ENCODE results near the gene LRRIQ4.

Gene LRRIQ4
- 0.04 to 0.12 reads per million in 2 experiments for total RNA-seq

DNA sequence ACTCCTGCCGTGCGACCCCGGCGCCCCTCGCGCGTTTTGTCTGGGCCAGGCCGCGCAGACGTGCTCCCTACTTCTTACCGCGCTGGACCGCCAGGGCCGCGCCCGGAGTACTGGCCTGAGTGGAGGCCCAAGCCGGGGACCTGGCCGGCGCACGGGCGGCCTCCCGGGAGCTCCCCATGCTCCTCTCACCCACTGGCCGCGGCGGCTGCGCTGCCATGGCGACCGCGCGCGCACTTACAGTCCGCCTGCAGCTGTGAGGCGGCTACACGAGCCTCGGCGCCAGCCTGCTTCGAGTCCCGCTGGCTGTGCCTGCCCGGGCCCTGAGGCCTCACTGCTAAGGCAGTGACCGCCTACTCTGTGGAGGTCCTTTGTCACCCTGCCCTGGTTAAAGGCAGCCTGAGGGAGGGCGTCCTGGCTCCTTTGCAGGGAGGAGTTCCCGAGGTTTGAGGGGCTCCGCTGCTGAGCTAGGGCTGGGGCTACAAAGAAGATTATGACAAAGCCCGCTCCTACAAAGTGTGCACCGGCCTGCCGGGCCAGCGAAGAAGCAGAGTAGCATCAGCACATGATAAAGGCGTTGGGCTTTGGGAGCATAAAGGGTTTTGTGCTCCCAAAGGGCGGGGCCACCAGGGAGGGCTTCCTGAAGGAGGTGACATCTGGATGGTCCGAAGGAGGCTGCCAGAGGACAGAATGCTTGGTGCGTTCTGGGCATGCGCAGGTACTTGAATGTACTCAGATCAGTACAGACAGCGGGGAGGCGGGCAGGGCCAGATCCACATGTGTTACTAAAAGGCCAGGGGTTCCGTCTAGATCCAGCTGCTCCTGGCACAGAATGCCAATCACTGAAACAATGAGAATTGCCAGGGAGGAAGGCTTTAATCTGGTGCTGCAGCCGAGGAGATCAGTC lies at the start of gene LRRIQ4, which contains the start of gene LRRC34:
Gene LRRIQ4, plus strand, starts transcription at position 539 of the 904 bp plus-strand sequence. CDS start 9,052 bp downstream, outside the sequence.
Gene LRRC34, minus strand, starts transcription at position 573 of the 904 bp plus-strand sequence. Its CDS starts 356 bp downstream, at position 217.
- peak; percentile 39 for DNase-seq (ENCODE audit: low read depth)

DNA sequence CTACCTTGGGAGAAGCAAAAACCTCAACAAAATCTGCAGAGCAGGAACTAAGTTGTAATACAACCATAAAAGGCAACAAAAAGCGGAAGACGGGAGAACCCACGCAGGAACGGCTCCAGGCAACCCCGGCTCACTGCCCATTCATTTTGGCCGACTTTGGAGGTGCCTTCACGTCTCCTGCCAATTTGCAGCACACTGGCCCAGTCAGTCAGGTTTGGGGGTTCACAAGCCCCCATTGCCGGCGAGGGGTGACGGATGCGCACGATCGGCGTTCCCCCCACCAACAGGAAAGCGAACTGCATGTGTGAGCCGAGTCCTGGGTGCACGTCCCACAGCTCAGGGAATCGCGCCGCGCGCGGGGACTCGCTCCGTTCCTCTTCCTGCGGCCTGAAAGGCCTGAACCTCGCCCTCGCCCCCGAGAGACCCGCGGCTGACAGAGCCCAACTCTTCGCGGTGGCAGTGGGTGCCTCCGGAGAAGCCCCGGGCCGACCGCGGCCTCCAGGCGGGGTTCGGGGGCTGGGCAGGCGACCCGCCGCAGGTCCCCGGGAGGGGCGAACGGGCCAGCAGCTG lies 48.3 kb upstream of the LRRIQ4 start:
- peak; percentile 33 for DNase-seq (ENCODE audit: low read depth)

DNA sequence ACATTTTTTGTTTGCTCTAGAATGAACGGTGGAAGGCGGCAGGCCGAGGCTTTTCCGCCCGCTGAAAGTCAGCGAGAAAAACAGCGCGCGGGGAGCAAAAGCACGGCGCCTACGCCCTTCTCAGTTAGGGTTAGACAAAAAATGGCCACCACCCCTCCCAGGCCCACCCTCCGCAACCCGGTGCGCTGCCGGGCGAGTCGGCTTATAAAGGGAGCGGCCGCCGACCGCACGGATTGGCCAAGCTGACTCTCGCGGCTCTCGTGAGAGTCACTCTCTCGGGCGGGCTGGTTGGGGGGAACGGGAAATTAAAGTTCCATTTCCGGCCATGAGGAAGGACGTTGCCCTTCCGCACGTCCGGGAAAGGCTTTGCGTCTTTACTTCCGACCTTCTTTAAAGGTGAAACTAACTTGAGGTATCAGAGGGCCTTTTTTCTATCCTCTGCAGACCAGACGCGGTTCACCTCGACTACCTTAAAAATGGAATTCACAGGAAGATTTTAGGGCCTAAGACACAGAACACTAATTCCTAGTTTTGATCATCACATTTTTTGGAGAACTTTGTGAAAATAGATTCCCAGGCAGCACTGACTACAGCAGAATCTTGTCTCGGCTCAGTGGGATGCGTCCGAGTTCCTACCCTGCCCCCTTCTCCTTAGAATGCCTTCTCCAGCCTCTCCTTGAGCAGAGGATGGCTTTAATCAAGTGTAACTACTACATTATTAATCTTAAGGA lies 47.6 kb upstream of the LRRIQ4 start, which contains the start of gene TERC:
Gene TERC, minus strand, starts transcription at position 179 of the 731 bp plus-strand sequence.
- peak; percentile 88 for DNase-seq (ENCODE audit: low read depth)

DNA sequence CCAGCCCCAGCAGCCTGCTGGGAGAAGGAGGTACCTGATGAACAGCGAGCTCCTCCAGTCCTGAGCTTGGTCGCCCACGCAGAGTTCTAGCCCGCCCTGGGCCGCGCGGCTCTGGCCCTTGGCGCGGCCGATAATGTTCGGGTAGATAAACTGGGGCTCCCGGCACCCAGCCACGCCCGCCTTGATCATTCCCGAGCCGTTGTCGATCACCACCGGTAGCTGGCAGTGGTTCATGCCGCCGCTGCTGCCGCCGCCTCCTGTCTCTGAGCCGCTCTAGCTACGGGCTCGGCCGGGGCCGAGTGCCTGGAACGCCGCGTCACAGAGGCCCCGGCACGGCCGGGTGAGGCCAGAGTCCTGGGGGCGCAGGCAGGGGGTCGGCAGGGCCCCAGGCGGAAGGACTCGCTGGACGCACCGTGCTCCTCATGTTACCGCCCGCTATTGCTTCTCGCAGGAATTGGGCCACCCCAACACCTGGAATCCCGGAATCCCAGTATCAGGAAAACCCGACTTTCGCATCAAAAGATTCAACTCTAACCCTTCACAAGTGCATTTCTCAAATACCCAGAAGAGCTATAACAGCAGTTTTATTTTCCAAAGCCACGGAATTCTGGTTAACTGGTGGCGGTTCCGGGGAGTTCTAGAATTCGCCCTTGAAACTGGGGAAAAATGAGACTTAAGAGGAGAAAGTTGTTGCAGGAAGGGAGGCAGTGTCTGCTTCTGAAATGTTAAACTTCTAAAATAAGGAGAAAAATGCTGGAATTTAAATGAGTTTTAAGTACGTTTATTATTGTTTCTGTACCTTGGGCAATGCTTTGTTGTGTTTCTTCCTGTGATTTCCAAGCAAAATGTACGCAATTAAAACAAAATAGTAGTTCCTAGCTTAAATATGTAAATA lies 43.1 kb upstream of the LRRIQ4 start, which contains the start of gene ACTRT3:
Gene ACTRT3, minus strand, starts transcription at position 275 of the 895 bp plus-strand sequence. Its CDS starts 41 bp downstream, at position 234.
- peak; percentile 38 for DNase-seq (ENCODE audit: low read depth)

DNA sequence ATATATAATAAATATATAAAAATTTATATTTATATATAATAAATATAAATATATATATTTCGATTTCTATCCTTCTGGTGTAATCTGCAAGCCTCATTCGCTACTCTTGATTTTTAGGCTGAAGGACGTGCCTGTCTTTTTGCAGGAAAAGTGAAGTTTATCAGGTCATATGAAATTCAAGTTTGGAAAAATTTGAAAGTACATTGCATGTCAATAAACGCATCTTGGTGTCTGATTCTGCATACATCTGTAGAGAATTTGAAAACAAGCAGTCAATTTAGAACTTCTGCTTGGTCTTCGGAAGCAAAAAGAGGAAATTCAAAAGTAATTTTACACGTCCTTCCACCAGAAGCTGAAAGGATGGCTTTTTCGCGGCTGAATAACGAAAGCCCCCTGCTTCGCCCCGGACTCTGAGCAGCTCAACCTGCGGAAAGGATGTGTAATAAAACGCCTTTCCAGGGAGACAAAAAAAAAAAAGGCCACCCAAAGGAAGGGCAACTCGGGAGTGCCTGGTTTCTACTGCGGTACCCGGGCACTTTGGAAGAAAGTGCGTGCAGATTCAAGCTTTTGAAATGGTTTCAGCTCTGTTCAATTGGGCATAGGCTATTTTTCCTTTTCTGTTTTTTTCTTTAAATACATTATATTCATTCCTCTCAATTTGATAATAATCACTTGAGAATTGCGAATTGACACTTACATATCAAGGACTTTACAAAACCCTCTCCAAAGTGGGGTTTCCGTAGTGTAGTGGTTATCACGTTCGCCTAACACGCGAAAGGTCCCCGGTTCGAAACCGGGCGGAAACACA lies 41.0 kb upstream of the LRRIQ4 start:
- peak; percentile 45 for DNase-seq (ENCODE audit: low read depth)

DNA sequence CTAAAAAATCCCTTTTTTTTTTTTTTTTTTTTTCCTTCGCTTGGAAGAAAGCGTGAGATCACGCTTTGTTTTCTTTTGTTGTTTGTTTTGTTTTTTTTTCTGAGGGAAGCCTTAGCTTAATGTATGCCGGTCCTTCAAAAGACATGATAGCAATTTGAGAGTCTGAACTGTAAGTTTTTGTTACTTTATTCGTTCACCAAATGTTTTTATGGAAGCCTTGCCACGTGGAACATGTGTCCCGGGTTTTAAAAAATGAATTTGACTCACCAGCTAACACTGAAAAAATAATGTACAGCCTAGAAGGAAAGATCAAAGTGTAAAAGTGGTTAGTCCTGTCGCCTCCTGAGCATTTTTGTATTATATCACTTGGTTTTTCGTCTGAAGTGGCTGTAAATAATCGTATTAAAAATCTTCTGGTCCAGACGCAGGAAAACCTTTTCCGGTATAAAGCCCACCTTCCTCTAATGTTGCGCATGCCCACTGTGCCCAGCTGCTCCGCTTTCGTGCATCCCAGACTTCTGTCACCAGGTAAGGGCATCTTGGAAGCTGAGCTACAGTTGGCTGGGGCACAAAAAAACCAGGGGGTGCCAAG lies 40.3 kb upstream of the LRRIQ4 start:
- DNase-seq (ENCODE audit: low read depth), result no peak

DNA sequence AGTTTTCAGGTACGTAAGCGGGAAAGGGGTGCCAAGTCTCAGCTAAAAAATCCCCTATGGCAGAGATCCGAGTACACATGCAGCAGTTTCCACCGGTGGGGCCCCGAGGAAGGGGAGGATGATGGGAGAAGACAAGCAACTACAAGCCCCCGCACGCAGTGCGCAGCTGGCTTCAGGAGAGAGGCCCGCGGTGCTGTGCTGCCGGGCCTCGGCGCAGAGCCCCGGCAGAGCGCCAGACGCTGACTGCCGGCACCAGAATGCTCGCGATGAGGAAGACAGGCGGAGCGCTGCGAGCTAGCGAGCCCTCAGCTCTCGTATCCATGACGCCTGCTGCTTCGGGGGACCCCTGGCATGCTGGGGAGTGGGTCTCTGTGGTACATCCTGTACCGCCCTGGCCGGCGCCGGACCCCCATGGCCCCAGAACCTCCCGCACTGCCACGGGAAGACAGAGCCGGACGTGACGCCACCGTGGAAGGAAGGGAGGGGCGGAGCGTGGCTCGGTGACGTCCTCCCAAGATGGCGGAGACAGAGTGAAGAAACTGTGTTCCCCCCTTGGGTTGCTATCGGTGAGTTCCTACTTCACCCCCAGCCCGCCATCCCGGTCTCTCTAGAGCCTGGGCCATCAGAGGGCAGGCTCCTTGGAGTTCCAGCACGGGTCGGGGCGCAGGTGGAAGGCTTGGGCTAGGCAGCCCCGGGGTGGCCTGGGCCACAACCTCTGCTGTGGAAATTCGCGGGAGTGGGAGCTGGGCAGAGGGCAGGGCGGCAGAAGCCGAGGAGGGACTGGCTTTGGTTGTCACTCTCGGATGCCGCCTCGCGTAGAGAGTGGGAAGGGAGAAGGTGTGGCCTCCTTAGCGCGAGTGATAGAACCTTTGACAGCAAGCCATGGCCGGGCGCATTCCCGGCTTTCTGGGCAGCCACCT lies 39.5 kb upstream of the LRRIQ4 start, which contains the start of gene MYNN:
Gene MYNN, plus strand, starts transcription at position 500 of the 920 bp plus-strand sequence. CDS start 900 bp downstream, outside the sequence.
- DNase-seq (ENCODE audit: low read depth), result peak; percentile 86

DNA sequence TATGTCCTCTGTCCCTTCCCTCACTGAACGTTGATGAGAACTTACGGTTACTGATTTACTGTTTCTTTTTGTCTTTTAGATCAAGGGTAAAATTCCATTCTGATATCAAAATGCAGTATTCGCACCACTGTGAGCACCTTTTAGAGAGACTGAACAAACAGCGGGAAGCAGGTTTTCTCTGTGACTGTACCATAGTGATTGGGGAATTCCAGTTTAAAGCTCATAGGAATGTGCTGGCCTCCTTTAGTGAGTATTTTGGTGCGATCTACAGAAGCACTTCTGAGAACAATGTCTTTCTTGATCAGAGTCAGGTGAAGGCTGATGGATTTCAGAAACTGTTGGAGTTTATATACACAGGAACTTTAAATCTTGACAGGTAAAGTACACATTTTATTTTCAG lies 38.5 kb upstream of the LRRIQ4 start:
- DNase-seq (ENCODE audit: low read depth), result no peak

DNA sequence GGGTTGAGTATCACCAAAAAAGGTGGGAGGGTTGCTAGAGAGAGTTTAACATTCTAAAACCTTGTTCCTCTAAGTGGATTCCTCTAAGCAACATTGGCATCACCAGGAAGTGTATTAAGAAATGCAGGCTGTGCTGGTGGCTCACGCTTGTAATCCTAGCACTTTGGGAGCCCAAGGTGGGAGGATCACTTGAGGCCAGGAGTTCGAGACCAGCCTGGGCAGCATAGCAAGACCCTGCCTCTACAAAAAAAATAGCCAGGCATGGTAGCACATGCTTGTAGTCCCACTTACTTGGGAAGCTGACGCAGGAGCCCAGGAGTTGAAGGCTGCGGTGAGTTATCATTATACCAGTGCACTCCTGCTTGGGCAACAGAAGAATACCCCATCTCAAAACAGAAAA lies 34.8 kb upstream of the LRRIQ4 start:
- no peak for DNase-seq (ENCODE audit: low read depth)

DNA sequence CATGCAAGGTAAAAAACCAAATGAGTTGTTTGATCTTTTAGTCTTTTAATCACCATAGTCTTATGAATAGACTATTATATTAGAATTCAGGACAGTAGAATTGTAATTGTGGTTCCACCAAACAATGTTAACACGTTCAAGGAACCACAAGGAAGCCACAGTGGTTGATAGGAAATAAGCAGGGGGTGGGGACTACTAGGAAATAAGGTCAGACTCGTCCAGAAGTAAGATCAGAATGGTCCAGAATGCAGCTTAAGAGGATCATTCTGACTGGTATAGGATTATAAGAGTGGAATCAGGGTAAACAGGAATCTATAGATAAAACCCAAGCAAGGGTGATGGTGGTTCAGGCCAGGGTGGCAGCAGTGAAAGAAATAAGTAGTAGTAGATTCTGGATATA lies 31.9 kb upstream of the LRRIQ4 start:
- no peak for DNase-seq (ENCODE audit: low read depth)

DNA sequence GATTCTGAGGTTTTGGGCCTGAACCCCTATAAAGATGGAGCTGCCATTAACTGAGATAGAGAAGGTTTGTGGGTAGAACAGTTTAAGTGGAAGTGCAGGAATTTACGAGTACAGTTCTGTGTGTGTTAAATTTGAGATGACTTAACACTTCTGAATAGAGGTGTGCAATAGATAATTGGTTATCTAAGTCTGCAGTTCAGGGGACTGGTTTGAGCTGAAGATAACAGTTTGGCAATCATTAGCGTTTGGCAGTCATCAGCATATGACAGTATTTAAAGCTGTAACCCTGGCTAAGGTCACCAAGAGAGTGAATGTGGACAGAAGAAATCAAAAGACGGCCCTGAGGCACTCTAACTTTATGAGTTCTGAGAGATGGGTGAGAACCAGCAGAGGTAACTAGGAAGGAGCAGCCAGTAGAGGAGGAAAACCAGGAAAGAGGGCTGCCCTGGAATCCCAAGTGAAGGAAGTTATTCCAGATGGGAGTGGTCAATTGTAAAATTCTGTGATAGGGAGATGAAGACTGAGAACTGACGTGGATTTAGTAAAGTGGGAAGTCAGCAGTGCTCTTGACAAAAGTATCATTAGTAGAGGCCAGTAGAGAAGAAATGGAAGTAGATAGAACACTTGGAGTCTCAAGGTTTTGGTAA lies 31.3 kb upstream of the LRRIQ4 start:
- DNase-seq (ENCODE audit: low read depth), result no peak

DNA sequence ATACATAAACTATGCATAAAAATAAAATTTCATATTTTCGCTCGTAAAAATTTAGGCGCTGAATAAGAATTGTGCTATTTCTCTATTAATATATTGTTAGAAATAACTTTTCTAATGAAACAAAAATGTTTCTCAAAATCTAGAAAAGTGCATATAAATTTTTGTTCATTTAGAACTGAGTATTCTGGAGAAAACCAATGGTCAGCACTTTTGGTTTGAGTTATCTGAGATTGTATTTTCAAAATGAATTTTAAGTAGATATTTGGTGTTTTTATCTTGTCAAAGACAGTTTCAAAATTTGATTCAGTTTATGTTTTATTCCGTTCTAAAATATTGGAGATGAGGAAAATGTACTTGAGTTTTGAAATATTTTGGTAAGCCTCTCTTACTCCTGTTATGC lies 25.6 kb upstream of the LRRIQ4 start:
- DNase-seq (ENCODE audit: low read depth), result no peak

DNA sequence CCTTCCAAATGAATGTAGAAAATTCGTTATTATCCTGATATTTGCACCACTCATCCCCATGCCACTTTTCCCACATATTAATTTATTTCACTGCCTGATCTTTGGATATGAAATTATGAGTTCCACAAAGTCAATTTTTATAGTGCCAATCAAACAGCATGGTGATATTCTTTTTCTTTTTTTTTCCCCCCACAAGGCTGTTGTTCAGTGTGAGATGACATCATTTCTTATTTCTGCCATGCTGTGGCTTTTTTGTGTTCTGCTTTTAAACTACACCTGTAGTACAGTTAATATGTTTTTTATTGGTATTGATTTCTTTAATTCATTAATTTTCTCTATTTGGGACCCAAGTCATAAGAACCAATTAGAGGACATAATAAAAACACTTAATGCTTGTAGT lies 24.9 kb upstream of the LRRIQ4 start:
- DNase-seq (ENCODE audit: low read depth), result no peak

DNA sequence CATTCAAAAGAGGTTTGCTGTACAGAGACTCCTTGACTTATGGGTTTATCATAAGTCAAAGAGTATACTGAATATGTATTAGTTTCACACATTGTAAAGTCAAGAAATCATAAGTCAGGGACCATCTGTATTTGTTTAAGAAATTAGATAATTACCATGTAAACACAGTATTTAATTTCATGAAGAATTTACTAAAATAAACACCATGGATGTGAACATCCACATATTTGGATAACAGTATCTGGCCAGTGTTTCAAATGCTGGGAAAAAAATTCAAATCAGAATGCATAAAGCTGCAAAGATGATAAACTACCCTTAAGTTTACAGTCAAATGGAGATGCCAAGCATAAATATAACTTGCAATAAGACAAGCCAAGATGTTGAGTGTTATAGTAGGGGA lies 22.5 kb upstream of the LRRIQ4 start:
- DNase-seq (ENCODE audit: low read depth), result no peak

DNA sequence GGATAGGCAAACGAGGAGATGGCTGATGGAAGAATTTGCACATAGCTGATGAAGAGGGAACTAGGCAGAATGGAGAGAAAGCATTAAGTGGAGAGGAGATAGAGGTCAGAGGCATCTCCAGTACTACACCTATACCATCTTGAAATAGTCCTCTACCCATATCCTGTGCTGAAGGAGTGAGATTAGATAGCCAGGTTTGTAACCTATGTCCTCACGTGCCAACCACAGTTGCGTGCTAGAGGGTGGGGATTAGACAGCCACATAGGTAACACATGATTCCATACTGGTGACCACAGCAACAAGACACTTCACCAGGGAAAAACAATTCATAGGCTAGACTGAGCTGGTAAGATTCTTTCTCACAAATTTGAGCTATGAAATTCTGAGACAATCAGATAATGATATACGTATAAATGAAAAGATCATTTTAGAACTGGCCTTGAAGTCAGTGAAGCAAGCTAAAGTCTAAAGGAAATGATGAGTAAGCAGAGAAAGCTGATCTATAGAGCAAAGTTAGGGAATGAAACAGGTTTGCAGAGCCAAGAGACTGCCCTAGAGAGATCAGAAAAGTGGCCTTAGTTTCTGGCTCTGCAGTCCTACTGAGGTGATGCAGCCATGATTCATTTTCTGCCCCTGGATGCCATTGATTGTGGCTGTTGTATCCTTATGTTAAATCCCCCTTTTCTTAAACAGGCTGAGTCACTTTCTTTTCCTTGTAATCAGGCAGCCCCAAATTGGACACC lies 21.8 kb upstream of the LRRIQ4 start:
- DNase-seq (ENCODE audit: low read depth), result no peak

DNA sequence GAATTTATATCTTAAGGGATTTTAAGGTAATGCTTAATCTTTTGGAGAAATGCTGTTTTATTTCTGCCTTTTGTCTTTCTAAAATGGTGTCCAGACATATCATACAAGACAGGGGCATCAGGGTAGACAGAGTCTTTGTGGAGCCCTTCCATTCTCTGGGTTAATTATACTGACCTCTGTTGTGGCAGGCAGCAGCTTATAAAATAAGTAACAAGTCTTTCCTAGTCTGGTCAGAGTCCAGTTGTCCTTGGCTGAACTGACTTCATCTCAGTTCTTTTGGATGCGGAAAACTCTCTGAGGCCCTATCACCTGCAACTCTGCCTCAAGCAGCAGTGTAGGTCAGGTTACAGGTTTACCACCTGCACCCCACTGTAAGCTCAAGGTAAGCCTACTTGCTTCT lies 20.3 kb upstream of the LRRIQ4 start:
- DNase-seq (ENCODE audit: low read depth), result no peak

DNA sequence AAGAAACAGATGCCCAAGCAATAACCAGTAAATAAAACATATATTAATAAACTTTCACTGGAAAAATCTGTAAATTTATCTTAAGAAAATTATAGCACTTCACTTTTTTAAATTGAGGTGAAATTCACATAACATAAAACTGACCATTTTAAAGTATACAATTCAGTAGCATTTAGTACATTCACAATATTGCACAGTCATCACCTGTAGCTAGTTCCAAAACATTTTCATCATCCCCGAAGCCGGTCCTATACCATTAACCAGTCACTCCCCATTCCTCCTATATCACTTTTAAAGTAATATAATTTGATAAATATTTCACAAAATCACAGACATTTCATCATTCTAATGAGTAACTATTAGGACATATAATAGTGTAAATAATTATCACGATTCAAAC lies 8.0 kb upstream of the LRRIQ4 start:
- no peak for DNase-seq (ENCODE audit: low read depth)

Data from T follicular helper cell (primary cell).